Breast epithelium (tissue), 4 donors: Measurements from ENCODE around the gene NNAT. TPM values are rescaled to one million over a fixed set of nuclear protein-coding genes. Genes with fewer than 3 reads are reported as not detected.

Source experiments
- DNase-seq, 2 donors: peaks; one replicate each; pipeline ENCODE4 v3.0.0-alpha.2; 2019; ENCODE audit warnings: low spot score in 2 of 2
- H3K27ac ChIP-seq, 2 donors: fragments of 200-600 bp; sonication (generic) in 1 of 2; one replicate each; pipeline ENCODE4 v1.5.1; 2016 to 2019; ENCODE audit warnings: mild to moderate bottlenecking in 1 of 2
- H3K27me3 ChIP-seq, 2 donors: fragments of 200-600 bp; sonication (generic) in 1 of 2; one replicate each; pipeline versions ENCODE4 v1.5.1 to v1.6.0; 2017 to 2019; ENCODE audit warnings: control low read depth in 1 of 2, mild to moderate bottlenecking in 1 of 2
- H3K36me3 ChIP-seq: fragments of 200-600 bp; one replicate; pipeline ENCODE4 v1.5.1; 2019
- H3K4me1 ChIP-seq, 2 donors: fragments of 200-600 bp; sonication (generic); one replicate each; pipeline ENCODE4 v1.5.1; 2016 to 2019; ENCODE audit warnings: control low read depth in 1 of 2
- H3K4me3 ChIP-seq, 3 donors: fragments of 200-600 bp; sonication (generic); 1 replicate in 2 of 3; 2 replicates in 1 of 3; pipeline ENCODE4 v1.5.1; 2016 to 2019; ENCODE audit warnings: mild to moderate bottlenecking in 3 of 3, moderate library complexity in 2 of 3
- H3K9me3 ChIP-seq, 2 donors: fragments of 200-600 bp; sonication (generic) in 1 of 2; one replicate each; pipeline ENCODE4 v1.5.1; 2016 to 2019; ENCODE audit warnings: control low read depth in 1 of 2
- POLR2A ChIP-seq: fragments of 450-650 bp; IDR thresholded peaks from one replicate; pipeline ENCODE4 v1.6.1; 2016; ENCODE audit warnings: antibody characterized with exemption, mild to moderate bottlenecking, moderate library complexity
- POLR2AphosphoS5 ChIP-seq, 3 donors: sonication (generic); formaldehyde crosslinking; IDR thresholded peaks; one replicate each; pipeline ENCODE4 v1.6.1; 2017; ENCODE audit warnings: antibody characterized with exemption in 3 of 3
- intact Hi-C: fragments of 100-400 bp; cut with DNase I; formaldehyde crosslinking; loops from one replicate; pipeline ENCODE4 v1.15.1; 2023; ENCODE audit warnings: low total_unique reads
- total RNA-seq, 3 donors: library from RNA; depleted of rRNA; stranded (reverse); fragments of >200 nt; gene quantifications; one replicate each; pipeline ENCODE4 v1.1.0, GENCODE V29; 2016
- TF ChIP-seq, protein P1 (sequence below), 3 donors: fragments of 450-650 bp; IDR thresholded peaks; one replicate each; pipeline ENCODE4 v1.5.1; 2016 to 2017; ENCODE audit warnings: antibody characterized with exemption in 3 of 3, mild to moderate bottlenecking in 3 of 3, moderate library complexity in 3 of 3

Gene NNAT
- total RNA-seq, 3 donors from 2014 or later, result 3.9 to 82.1 (median 9.7) TPM

- Histone ChIP-seq H3K4me1 (no peaks in the 10 kb centered on the region), H3K9me3 (no peaks in the 10 kb centered on the region), H3K36me3 (no peaks in the 10 kb centered on the region), H3K27ac (no peak overlapping the region), H3K4me3 (no peak overlapping the region), H3K27me3 (peaks cover 0 to 58% of the 10 kb centered on the region in 2 donors)
- TF ChIP-seq, protein P1, sequence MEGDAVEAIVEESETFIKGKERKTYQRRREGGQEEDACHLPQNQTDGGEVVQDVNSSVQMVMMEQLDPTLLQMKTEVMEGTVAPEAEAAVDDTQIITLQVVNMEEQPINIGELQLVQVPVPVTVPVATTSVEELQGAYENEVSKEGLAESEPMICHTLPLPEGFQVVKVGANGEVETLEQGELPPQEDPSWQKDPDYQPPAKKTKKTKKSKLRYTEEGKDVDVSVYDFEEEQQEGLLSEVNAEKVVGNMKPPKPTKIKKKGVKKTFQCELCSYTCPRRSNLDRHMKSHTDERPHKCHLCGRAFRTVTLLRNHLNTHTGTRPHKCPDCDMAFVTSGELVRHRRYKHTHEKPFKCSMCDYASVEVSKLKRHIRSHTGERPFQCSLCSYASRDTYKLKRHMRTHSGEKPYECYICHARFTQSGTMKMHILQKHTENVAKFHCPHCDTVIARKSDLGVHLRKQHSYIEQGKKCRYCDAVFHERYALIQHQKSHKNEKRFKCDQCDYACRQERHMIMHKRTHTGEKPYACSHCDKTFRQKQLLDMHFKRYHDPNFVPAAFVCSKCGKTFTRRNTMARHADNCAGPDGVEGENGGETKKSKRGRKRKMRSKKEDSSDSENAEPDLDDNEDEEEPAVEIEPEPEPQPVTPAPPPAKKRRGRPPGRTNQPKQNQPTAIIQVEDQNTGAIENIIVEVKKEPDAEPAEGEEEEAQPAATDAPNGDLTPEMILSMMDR (IDR thresholded peaks at IDR 0.05), result no peak
- TF ChIP-seq POLR2A (no peak), POLR2AphosphoS5 (IDR thresholded peaks at IDR 0.05) (no peak)
- intact Hi-C loops, result no loop called here
- DNase-seq, result no peak
Measured at GRCh38 chr20:37567671-37568588, 46.9 kb downstream of the NNAT start.

GRCh38 chr20:37570419-37570818, 49.4 kb downstream of the NNAT start:
- H3K4me3 ChIP-seq, result no peak overlapping the region
- H3K9me3 ChIP-seq, result no peaks in the 10 kb centered on the region
- DNase-seq, result no peak
- H3K4me1 ChIP-seq, result no peaks in the 10 kb centered on the region
- H3K36me3 ChIP-seq, result no peaks in the 10 kb centered on the region
- peaks cover 0 to 39% of the 10 kb centered on the region in 2 donors for H3K27me3 ChIP-seq
- TF ChIP-seq POLR2AphosphoS5 (IDR thresholded peaks at IDR 0.05) (no peak), POLR2A (no peak)
- TF ChIP-seq, protein P1 (IDR thresholded peaks at IDR 0.05), result no peak
- no peak overlapping the region for H3K27ac ChIP-seq
- intact Hi-C loops, result no loop called here

GRCh38 chr20:37571033-37571432, 50.0 kb downstream of the NNAT start:
- DNase-seq, result no peak
- no peaks in the 10 kb centered on the region for H3K9me3 ChIP-seq
- H3K27me3 ChIP-seq, result peaks cover 0 to 37% of the 10 kb centered on the region in 2 donors
- no peak overlapping the region for H3K27ac ChIP-seq
- TF ChIP-seq, protein P1 (IDR thresholded peaks at IDR 0.05), result no peak
- TF ChIP-seq POLR2AphosphoS5 (IDR thresholded peaks at IDR 0.05) (no peak), POLR2A (no peak)
- intact Hi-C loops, result no loop called here
- no peaks in the 10 kb centered on the region for H3K4me1 ChIP-seq
- no peak overlapping the region for H3K4me3 ChIP-seq
- no peaks in the 10 kb centered on the region for H3K36me3 ChIP-seq

Other genes starting within 250 kb of the NNAT start
- 10 to 100 TPM; 31.8 to 42.0 (median 34.7) TPM for gene MANBAL, start 231.6 kb upstream of the NNAT start, total RNA-seq
- 10 to 100 TPM; 12.8 to 25.6 (median 20.6) TPM for gene SRC, start 175.1 kb upstream of the NNAT start, total RNA-seq
- 10 to 100 TPM; 62.9 to 81.8 (median 63.2) TPM for gene BLCAP, start 6.6 kb downstream of the NNAT start, total RNA-seq
- 10 to 100 TPM; 32.2 to 37.0 (median 32.4) TPM for gene CTNNBL1, start 172.8 kb downstream of the NNAT start, total RNA-seq